ENCODE measurements around the gene KANSL1.

GRCh38 chr17:46030752-46031151 is 162.5 kb downstream of the KANSL1 start:
- TF ChIP-seq CTCF (IDR thresholded peaks at IDR 0.05; ENCODE audit: insufficient read depth, low read length, poor library complexity, severe bottlenecking) (no peak), EZH2phosphoT487 (conservative IDR thresholded peaks at IDR 0.05; ENCODE audit: low read length) (no peak)

Measured in SU-DHL-6 (cell line).